Measurements from ENCODE around the gene DYNLT2.

DNA sequence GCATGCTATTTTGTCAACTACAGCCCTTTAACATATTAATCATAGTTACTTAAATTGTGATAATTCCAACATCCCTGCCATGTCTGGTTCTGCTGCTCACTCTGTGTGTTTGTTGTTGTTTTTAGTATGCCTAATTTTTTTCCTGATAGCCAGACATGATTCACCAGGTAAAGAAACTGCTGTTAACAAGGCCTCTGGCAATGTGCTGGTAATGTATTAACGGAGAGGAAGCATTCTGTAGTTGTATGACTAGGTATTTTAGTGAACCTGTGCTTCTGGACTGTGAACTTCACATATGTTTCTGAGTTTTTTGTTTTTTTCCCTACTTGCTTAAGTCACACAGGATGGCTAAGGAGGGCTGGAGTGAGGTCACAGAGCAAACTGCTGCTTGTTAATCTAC, 4.8 kb downstream of the DYNLT2 start:
- no peak for TF ChIP-seq EZH2phosphoT487 (IDR thresholded peaks at IDR 0.05; ENCODE audit: low read depth)
- TF ChIP-seq, protein P1, sequence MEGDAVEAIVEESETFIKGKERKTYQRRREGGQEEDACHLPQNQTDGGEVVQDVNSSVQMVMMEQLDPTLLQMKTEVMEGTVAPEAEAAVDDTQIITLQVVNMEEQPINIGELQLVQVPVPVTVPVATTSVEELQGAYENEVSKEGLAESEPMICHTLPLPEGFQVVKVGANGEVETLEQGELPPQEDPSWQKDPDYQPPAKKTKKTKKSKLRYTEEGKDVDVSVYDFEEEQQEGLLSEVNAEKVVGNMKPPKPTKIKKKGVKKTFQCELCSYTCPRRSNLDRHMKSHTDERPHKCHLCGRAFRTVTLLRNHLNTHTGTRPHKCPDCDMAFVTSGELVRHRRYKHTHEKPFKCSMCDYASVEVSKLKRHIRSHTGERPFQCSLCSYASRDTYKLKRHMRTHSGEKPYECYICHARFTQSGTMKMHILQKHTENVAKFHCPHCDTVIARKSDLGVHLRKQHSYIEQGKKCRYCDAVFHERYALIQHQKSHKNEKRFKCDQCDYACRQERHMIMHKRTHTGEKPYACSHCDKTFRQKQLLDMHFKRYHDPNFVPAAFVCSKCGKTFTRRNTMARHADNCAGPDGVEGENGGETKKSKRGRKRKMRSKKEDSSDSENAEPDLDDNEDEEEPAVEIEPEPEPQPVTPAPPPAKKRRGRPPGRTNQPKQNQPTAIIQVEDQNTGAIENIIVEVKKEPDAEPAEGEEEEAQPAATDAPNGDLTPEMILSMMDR (IDR thresholded peaks at IDR 0.05; ENCODE audit: low read depth, low read length) = no peak

Measured in OCI-LY3 (cell line).